H1 (cell line): ENCODE measurements around the gene INO80.

Experiments
- CHD1 ChIP-seq: IDR thresholded peaks from 2 replicates; pipeline ENCODE4 v1.6.1; 2012; ENCODE audit warnings: low read depth, low read length, improper control_type of control experiment
- CTCF ChIP-seq, 3 experiments: IDR thresholded peaks; 1 replicate in 2 of 3; 2 replicates in 1 of 3; pipeline versions ENCODE4 v1.5.1 to v1.6.1; 2011; ENCODE audit warnings: low read length in 3 of 3, mild to moderate bottlenecking in 3 of 3, inconsistent platforms in 2 of 3, low read depth in 1 of 3, moderate library complexity in 1 of 3; ENCODE audit not compliant: insufficient read depth in 1 of 3; ENCODE audit errors: control extremely low read depth in 1 of 3
- KDM1A ChIP-seq: fragments of 200-600, 300-600 bp; sonication (generic); IDR thresholded peaks from 2 replicates; pipeline ENCODE4 v1.7.1; 2016; ENCODE audit warnings: mild to moderate bottlenecking, low read length, borderline replicate concordance

DNA sequence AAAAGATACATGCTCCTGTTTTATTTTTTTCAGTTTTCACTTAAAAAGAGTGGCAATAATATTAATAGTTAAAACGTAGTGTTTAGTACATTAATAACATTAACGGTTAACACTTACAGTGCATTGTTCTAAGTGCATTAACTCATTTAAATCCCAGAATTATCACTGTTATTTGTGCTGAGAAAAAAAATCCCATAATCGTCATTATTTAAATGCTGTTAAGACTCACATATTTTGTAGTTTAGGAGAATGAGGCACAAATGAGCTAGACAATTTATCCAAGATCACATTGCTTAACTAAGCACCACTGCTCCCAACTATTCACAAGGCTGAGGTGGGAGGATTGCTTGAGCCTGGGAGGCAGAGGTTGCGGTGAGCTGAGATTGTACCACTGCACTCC lies 127.9 kb downstream of the INO80 start:
- TF ChIP-seq KDM1A (no peak), CHD1 (no peak), CTCF (IDR thresholded peaks at IDR 0.05; ENCODE audit: control extremely low read depth in 1 of 3, insufficient read depth in 1 of 3, low read depth in 1 of 3, low read length in 3 of 3) (no peak)
